Right kidney (tissue), 1 donor: ENCODE results near the gene SAFB2.

Experiments
- DNase-seq: peaks from one replicate; pipeline ENCODE4 v3.0.0-alpha.2; 2016

The SAFB2 gene

GRCh38 chr19:5541456-5541855 is 81.1 kb downstream of the SAFB2 start:
- DNase-seq: no peak

GRCh38 chr19:5540208-5540607 is 82.4 kb downstream of the SAFB2 start:
- no peak for DNase-seq

- DNase-seq: no peak
Observed at GRCh38 chr19:5537870-5538269, 84.7 kb downstream of the SAFB2 start.
